HG03066 (cell line): Measurements from ENCODE around the gene A2M.
A peak's percentile ranks its signal among the peaks of the same experiment; 100 is the strongest.

Source experiments
- ATAC-seq: cut with Tn5 transposase; IDR thresholded peaks from one replicate; pipeline ENCODE4 v1.9.1; 2021; ENCODE audit warnings: low read depth; ENCODE audit not compliant: unreplicated experiment

A2M gene

GRCh38 chr12:9123781-9124382 is 8.2 kb upstream of the A2M start:
- ATAC-seq, result no peak

DNA sequence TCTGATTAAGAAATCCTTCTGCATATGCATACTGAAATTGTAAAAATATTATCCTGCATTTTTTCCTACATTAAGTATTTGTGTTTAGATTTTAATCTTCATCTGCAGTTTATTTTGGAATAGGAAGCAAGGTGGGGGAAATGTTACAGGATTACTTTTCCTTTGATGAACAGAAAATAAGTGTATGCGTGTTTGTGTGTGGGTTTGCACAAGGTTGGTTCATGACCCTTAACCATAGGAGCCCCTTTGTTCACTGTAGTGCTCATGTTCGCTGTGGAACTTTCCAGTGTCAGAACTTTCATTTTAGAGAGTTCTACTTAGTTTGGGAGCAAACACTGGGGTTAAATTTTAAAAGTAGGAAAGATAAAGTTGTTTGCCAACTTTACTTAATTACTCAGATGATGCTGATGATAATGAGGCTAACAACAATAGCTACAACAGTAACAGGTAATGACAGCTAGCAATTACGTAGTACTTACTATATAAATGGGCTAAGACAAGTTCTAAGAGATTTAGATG is 6.4 kb upstream of the A2M start:
- no peak for ATAC-seq

DNA sequence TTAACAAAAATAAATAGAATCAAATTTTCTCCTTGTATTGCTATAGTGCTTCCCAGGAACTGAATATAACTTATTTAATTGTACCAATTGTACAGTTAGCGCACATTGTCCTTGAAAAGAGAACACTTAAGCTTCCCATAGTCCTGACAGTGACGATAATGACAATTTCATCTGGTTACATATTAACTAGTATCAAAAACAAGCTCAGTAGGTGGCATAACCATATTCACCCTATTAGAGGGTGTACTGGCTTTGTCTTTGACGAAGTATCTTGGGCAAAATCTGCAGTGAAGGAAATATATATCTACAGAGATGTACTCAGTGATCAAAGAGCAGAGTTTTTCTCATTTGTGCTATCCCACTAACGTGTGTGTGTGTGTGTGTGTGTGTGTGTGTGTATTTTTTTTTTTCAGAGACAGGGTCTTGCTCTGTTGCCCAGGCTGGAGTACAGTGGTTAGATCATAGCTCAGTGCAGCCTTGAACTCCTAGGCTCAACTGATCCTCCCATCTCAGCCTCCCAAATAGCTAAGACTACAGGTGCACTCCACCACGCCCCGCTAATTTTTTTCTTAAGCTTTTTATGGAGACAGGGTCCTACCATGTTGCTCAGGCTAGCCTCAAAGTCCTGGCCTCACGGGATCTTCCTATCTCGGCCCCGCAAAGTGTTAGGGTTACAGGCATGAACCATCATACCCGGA is 4.9 kb upstream of the A2M start:
- no peak for ATAC-seq

DNA sequence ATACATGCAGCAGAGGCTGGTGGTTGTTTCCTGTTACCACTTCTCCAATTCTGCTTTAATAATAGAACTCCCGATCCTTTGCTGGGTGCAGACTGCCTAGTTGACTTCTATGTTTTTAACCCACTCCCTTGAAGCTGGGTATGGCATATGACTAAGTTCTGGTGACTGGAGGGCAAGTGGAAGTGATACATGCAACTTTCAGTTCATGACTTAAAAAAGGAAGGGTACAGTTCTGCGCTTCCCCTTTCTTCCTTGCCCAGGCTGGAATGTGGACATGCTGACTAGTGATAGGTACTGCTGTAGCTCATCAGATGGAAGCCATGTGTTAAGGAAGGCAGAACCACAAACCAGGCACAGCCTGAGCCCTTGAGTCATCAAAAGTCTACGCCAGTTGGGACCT is 2.4 kb upstream of the A2M start:
- ATAC-seq, result peak; percentile 68

DNA sequence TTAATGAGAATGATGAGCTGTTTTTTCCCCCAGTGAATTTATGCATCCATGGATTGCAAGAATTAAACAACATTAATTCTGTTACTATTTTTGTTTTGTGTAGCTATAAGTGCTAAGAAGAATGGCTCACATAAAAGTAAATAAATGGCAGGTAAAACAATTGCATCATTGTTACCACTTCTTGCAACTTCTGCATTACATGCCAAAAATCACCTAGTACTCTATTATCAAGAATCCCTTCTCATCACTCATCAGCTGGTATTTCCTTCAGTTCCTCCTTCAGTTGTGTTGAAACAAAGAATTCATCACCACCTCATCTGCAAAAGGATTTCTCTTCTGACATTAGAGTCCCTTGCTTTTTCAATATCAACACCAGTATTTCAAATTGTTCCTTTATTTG is 773 bp downstream of the A2M start:
- no peak for ATAC-seq

GRCh38 chr12:9113987-9114309 is 1.8 kb downstream of the A2M start:
- ATAC-seq, result no peak

DNA sequence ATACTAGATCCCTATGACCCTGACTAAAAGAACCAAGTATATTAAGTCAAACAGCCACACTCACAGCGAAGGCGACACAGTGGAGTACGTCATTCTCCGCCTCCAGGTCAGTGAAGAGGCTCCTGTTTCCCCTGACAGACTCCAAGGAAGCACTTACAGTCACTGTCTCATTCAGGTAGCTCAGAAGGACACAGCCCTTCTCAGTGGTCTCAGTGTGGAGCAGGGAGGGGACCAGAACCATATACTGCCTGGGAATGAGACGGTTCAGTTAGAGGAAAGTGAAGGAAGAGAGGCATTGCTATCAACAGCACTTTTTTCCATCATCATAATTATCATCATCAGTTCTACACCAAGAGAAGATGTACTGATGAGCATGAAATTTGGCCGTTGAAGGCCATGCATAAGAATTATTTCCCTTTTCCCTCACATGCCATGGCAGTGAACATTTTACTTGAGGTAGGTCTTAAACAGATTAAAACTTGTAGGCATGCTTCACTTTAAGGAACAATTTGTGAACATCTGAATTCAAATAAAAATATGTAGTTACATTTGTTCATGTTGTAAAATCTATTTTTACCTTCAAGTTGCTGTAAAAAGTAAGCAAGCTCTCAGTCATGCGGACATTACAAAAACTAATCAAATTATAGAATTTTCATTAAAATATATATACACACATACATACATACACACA is 2.3 kb downstream of the A2M start:
- ATAC-seq, result no peak

- no peak for ATAC-seq
These were observed 3.5 kb downstream of the A2M start for GRCh38 chr12:9112076-9112853.

DNA sequence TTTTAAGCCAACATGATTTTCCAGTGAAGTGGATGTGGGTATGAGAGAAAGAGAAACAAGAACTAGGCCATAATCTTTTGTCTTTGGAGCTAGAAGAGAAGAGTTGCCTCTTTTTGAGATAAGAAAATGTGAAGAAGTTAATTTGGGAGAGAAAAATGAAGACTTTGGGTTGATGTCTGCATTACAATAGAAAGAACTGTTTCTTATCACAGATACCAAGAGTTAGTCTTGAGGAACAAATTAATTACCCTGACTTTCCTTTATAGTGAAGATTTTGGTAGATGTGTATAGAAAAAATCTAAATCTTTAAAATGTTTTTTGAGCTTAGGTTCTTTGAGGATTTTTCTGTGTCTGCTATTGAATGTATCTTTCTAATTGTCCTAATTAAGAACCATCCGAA is 4.2 kb downstream of the A2M start:
- no peak for ATAC-seq

DNA sequence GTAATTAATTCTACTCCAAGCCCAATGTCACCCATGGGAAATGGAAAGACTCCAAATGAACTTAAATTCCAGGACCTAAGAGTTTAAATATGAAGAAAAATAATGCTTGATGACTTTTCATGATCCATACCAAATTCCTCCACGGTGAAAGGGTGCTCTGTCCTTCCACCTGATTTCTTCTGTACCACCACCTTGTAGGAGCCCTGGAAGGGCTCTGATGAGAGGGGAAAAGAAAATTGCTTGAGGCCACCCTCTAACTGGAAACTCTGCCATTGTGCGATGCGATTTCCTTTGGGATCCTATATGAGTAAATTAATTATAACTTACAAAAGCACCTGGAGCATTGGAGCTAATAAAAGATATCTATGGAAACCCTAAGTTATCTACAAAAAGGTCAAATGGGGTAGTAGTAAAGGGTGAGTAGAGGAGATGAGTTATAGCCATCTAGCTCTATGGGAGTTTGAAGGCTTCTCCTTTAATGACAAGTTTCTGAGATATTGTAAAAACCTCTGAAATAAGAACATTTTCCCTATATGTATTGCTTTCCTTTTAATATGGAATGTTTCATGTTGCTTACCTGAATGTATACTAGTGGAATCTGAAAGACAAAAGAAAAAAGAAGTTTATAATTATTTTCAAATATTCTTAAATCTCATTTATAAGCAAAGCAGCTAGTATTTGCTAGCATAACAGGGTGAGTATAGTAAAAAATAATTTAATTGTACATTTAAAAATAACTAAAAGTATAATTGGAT is 5.8 kb downstream of the A2M start:
- ATAC-seq, result no peak

GRCh38 chr12:9109213-9109522 is 6.6 kb downstream of the A2M start:
- ATAC-seq, result no peak

DNA sequence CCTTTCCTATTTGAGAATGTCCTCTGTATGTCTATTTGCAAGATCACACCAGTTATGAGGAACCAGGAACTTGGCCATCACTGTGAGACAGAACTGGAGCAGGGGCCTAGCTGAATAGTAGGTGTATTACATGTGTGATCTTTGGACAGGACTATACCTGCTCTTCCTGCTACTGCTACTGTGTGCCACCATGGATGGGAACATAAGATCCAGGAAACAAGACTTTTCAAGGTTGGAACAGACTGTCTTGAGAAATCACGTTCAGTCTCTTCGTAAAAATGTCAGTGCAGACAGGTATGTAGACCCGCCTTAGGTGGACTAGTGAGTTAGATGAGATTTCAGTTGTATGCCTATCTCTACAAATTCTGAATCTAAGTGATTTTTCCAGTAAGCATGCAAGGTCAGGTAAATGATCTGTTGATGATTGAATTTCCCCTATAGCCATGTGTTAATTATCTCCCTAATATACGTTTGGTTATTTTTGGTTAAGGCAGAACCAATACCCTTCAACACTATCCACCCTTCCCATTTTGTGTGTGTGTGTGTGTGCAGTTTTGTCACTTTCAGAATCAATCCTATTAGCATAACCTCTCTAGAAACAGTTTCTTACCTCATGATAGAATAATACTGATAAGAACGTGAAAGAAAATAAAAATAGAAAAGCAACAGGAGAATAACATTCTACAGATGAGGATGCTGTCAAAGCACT is 7.1 kb downstream of the A2M start:
- ATAC-seq, result no peak

DNA sequence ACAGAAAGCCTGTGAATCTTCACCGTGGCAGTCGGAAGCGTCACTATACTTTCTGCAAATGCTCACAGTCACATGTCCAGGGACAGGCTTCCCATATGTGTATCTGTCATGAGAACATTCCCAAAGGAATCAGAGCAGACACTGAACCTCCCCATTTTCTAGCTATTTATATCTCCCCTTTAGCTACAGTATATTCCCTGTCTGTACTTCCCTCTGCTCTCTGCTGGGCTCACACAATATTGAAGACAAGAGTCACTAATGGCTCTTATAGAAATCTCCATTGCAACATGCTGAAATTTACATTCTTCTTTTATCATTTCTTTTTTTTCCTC is 8.2 kb downstream of the A2M start:
- no peak for ATAC-seq

GRCh38 chr12:9106610-9107541 is 8.8 kb downstream of the A2M start:
- no peak for ATAC-seq

DNA sequence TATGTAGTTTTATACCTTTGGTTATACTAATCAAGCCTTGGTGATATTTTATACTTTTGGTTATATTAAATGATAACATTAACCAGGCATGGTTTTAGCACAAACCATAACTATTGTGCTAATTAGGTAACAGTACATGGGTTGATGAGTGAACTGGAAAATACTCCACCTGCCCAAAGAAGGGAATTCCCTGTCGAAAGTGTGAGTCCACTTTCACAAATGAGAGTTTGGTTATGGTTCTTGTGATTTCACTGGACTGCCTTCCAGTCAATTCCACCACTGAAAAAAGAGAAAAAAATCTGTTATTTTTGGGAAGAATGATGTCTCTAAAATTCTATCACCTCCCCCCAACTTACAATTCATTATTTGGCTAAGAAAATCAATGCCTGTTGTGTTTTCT is 9.7 kb downstream of the A2M start:
- ATAC-seq, result no peak

- ATAC-seq, result no peak
These were observed 10.8 kb downstream of the A2M start for GRCh38 chr12:9104767-9105423.

GRCh38 chr12:9104087-9104486 is 11.6 kb downstream of the A2M start:
- no peak for ATAC-seq

- no peak for ATAC-seq
These were observed 12.5 kb downstream of the A2M start for GRCh38 chr12:9103050-9103849.
